NCI-H774 (cell line): Measurements from ENCODE around the gene DNM2.

Source experiments
- DNase-seq: peaks from one replicate; lab custom pipeline; 2025; lab: John Stamatoyannopoulos, UW

Gene DNM2

DNA sequence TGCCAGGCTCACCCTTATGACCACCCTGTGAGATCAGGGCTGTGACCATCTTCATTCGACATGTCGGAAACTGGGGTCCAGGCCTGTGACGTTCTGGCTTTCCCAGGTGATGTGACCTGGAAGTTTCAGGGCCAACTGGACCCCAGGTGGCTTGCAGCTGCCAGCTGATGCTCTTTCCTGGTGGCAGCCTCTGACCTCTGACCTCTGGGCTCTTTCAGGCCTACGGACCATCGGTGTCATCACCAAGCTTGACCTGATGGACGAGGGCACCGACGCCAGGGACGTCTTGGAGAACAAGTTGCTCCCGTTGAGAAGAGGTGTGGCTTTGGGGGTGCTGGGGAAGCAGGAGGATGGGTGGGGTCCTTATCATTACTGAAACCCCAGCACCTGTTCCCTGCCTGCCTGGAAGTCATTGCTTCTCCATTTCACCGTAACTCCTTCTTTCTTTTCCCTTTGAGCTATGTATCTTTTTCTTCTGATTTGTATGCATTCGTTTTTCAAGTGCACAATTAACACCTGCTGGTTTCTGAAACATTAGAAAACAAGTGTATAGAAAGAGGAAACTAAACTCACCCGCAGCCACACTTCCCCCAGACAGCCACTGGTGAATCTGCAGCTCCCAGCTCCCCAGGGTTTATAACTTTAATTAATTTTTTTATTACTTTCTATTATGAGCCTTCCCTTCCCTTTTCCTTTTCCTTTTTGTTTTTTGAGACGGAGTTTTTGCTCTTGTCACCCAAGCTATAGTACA, 59.2 kb downstream of the DNM2 start:
- DNase-seq = no peak

DNA sequence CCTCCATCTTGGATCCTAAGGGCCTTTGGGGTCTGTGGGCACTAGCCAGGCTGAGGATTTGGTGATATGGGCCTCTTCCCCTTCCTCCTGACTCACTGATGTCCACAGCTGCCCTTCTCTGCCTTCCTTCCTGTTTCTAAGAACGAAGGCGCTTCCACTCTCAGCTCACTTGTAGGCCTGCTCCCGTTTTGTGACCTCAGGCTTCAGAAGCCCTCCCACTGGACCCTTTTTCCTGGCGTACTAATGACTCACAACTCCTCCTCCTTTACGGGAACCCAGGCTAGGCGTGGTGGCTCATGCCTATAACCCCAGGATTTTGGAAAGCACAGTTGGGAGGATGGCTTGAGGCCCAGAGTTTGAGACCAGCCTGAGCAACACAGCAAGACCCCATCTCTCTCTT, 62.5 kb downstream of the DNM2 start:
- no peak for DNase-seq

DNA sequence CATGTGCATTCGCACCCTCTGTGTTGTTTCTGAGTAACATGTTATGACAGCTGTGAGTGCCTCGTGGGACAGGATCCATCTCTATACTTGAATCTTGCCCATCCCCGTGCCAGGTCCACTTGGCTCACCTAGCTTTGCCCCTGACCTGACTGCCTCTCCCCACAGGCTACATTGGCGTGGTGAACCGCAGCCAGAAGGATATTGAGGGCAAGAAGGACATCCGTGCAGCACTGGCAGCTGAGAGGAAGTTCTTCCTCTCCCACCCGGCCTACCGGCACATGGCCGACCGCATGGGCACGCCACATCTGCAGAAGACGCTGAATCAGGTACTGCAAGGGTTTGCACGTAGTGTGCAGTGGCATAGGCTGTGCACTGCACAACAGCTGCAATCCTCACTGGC, 64.9 kb downstream of the DNM2 start:
- no peak for DNase-seq

DNA sequence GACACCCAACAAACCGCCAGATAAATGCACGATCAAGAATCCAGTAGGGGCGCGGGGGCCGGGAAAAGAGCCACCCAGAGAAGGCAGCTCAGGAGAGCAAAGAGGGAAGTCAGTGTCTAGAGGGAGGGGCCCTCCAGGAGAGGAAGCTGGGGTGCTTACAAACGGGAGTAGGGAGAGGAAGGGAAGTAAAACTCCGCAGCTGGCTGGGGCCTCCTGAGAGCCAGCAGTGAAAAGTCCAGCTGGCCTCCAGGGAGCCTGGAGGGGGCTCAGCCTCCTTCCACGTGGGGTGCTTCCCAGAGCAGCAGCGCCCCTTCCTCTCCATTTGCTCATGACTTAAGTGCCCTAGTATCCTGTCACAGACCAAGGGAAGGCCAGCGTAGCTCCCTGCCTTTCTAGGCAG, 66.4 kb downstream of the DNM2 start:
- no peak for DNase-seq

DNA sequence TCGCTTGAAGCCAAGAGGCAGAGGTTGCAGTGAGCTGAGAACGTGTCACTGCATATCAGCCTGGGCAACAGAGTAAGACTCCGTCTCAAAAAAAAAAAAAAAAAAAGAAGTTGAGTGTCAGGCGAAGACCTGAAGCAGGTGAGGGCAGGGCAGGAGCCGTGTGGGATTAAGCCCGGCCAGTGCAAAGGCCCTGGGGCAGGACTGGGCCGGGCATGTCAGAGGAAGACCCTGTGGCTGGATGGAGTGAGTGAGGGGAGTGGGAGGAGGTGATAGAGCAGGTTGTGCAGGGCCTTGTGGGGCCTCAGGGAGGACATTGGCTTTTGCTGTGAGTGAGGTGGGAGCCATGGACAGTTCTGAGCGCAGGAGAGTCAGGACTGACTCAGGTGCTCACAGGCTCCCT, 70.3 kb downstream of the DNM2 start:
- no peak for DNase-seq

DNA sequence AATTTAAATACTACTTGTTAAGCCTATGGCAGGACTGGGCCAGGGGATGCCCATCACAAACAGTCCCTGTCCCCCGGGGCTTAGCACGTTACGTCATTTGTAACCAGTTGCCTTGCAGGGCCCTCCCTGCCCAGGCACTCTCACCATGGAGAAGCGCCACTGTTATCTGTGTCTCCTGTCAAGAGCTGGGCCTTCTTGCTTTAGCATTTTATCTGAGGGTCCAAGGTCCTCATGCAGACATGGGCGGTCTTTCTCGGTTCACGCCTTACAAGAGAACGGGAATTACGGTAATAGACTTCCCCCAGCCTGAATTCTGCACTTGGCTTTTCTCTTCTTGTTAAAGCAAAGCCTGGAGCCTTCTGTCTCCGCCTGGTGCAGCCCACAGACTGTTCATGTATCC, 72.0 kb downstream of the DNM2 start:
- no peak for DNase-seq

DNA sequence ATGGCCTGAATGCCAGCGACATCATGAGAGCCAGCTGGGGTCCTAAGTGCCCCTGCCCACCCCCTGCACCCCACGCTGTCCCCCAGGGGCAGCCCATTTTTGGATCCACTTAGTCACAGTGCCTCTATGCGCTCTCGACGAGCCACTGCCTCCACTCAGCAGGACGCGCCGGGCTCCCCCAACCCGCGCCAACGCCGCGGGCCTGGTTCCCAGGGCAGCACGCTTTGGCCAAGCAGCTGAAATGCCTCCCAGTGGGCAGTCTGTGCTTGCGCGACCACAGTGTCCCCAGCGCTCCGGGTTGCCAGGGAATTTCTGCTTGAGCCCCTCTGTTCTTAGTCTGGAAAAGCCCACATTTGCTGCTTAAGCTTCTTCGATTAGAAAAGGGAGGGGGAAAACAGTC, 78.8 kb downstream of the DNM2 start:
- no peak for DNase-seq

DNA sequence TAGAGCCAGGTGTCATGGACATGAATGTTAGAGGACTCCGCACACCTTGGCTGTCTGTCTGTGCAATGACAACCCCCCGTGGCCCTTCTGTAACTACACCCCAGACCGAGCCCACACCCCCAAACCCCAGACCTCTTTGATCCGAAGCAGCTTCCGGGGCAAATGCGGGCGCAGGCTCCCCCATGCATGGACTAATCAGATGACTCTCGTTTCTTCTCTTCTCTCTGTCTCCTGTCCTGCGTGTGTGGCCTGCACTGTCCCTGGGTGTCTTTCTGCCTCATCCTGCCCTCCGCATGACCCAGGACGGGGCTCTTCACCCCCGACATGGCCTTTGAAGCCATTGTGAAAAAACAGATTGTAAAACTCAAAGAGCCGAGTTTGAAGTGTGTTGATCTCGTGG, 79.2 kb downstream of the DNM2 start:
- no peak for DNase-seq

DNA sequence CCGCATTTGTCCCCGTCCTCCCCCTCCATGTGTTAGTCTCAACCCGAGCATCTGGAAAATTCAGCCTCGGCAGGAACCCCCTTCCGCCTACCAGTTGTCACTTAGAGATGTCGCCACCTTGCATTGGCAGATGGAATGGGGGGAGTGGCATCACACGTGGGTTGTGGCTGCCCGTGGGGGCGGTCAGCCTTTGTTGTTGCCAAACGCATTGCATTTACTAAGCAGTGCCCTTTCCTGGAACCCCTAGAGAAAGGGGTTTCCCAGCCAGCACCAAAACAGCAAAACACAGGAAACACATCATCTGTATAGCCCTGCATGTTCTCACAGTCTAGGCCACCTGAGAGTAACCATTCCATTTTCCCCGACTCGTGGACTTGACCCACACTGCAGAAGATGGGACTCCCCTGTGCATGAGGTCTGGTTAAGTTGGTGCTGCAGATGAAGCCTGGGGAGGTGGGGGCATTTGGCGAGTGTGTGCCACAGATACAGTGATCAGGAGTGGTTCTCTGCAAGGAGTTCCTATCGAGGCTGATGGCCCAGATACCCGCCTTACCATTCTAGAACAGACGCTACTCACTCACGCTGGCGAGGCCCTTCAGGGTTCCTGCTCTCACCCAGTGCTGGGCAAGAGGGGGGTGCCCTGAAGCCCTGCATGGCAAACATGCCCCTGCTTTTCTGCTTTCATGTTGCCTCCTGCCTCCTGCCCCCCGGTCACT, 79.8 kb downstream of the DNM2 start:
- DNase-seq = no peak

DNA sequence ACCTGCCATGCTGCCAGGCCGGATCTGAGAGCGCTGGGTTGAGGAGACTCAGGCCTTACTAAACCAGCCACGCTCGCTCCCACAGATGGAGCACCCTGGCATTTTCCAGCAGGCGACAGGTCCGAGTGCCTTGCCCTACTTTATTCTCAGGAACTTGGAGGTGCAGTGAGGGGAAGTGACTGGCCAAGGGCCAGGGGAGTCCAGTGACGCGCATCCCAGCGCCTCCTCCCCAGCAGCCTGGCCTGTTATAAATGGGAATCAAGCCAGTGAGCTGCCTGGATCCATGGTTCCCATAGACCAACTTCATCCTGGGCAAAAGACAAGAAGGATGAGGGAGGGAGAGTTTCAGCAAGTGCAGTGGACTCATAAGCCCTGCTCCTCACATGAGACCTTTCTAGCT, 82.6 kb downstream of the DNM2 start:
- no peak for DNase-seq

DNA sequence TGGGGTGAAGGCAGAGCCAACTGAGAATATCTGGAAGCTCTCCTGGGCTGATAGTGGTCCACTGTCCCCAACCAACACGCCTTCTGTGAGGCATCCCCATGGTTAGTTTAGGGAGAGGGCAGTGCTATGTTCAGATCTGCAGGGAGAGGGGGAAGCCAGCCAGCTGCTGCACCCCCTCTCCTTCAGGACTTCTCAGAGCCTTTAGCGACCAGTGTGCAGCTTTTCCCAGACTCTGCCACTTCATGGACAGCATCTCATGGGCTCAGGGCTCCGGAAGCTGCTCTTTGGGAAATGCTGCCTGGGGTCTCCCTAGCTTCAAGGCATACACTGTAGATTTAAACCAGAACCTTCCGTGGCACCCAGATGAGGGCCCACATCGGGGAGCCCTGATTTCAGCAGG, 84.6 kb downstream of the DNM2 start:
- no peak for DNase-seq

DNA sequence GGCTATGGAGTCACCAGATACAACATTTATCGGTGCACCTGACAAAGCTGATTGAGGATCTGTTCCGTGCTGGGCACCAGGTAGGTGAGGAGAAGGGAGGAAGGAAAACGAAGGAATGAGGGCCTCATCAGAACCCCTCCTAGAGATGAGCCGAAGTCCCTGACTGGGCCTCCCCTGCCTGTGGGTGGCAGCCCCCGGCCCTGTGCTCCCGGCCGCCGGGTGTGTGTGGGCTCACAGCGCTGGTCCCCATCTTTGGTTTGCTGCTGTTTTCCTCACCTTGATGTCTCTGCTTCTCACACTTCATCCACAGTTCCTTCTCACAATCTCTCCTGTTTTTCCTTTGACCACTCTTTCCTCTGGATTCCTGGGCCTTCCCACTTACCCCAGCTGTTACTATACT, 85.4 kb downstream of the DNM2 start:
- DNase-seq = no peak

DNA sequence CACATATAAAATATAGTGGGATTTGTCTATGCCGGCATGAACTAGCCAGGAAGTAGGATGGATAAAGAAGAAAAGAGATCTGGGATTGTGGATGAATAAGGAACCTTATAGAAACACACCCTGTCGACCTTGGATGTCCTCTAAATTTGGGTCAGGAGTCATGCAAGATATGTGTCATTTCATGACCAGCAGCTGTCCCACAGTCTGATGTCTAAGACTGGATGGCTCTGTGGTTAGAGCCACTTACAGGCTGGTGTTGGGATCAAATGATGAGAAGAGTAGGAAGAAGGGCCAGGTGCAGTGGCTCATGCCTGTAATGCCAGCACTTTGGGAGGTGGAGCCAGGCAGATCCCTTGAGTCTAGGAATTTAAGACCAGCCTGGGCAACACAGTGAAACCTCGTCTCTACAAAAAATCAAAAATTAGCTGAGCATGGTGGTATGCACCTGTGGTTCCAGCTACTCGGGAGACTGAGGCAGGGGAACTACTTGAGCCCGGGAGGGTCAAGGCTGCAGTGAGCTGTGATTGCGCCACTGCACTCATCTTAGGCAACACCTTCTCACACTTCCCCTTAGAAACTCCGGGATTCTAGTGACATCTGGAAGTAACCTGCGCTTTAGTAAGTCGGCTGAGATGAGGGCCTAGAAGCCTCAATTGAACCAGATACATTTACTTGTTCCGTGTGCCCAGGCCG, 87.3 kb downstream of the DNM2 start:
- DNase-seq = no peak

DNA sequence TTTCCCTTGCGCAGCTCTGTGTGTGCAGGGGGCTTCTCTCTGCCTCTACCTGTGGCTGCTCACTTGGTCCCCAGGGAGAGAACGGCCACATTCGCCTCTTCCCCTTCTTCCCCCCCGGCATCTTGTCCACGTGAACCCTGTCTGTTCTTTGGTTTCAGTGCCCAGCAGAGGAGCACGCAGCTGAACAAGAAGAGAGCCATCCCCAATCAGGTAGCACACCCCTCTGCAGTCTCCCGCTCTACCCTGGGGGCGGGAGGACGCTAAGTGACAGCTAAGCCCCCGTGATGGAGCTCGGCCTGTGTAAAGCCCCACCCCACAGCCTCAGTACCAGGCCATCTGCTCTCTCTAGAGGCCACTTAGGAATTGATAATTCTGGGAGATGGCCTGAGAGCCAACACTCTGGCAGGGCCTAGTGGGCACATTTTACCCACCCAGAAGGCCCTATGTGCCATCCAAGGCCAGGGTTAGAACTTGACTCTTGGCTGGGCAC, 87.9 kb downstream of the DNM2 start:
- no peak for DNase-seq

DNA sequence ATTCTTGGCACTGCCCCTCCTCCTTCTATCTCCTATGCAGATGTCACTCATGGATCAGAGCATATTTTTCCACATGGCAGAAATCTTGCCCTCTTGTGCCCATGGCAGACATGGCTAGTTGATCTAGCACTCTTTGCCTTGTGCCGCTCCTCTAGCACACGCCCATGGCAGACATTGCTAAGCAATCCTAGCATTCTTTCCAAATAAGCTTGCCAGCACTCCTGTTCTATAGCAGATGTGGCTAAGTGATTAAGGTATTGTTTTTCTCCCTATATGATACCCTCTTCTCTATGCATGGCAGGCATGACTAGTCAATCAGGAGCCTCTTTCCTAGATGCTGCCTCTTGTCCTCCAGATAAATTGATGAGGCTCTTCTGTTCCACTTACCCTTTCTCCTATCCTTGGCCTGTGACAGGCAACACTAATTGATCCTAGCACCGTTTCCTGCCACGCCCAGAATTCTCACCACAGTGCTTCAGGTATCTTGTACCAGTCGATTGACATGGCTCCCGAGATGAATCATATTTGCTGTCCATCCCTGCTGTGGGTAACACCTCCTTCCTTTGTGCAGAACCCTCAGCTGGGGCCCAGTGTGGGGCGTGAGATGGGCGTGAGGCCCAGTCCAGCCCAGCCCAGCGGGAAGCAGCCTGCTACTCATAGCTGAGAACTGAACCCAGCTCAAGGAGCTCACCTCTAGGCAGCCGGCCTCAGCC, 91.2 kb downstream of the DNM2 start:
- no peak for DNase-seq

DNA sequence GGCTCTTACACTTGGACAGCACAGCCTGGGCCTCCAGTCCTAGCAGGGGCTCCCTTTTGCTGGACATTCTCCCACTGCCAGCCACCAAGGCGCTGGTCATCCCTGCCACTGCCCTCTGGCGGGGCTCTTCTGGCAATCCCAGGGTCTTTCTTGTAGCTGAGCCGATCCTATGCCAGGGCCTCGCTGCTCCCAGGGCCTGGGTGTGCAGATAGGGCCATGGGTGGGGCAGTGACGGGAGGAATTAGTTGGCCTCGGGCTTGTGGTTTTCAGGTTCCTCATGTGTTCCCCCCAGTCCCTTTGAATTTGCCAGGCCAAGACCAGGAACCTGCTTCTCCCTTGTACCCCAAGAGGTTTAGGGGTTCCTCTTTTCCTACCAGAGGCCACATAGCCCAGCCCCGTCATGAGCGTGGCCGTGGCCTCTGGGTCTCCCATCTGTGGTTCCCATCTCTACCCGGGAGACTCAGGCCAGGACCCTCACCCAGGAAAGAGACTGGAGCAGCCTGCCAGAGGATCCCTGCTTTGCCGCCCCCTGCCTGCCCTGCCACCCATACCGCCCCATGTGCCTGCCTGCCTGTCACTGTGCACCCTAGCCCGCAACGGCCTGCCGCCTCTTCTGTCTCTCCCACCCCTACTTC, 91.9 kb downstream of the DNM2 start:
- DNase-seq = no peak

DNA sequence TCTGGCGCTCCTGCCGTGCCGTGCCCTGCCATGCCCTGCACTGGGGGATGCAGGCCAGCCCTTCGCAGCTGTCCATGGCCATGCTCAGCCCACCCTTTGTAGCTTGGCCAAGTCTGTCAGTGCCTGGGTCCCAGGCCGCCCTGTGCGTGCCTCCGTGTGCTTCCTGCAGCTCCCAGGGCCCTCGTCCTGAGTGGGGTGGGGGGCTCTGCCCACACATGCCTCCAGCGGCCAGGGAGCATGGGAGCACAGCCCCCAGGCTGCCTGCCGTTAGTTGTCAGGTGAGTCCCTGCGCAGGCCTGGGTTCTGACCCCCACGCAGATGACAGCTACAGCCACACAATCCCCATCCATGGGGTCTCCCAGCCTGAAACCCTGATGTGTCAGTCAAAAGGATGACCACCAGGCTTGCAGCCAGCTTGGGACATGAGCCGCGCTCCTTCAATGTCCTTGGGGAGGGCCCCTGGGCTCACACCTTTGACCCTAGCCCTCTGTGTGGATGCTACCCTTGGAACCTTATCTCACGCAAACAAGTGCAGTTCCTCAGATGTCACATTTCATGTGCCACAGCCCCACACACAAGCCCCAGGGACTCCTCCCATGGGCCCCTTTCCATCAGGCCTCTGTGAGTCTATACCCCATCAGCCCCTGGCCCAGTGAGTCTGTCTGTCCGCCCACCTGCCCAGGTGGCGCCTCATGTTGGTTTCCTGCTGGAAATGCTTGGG, 93.7 kb downstream of the DNM2 start:
- DNase-seq = no peak

DNA sequence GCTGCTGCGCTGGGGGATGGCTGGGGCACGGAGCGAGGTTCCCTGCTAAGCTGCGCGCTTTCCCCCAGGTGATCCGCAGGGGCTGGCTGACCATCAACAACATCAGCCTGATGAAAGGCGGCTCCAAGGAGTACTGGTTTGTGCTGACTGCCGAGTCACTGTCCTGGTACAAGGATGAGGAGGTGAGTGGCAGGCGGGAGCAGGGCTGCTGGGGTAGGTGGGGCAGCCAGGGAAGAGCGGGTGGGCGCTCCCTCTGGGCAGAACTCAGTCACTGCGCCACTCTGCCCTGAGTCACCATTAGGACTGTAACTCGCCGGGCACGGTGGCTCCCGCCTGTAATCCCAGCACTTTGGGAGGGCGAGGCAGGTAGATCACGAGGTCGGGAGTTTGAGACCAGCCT, 94.3 kb downstream of the DNM2 start:
- DNase-seq = no peak

DNA sequence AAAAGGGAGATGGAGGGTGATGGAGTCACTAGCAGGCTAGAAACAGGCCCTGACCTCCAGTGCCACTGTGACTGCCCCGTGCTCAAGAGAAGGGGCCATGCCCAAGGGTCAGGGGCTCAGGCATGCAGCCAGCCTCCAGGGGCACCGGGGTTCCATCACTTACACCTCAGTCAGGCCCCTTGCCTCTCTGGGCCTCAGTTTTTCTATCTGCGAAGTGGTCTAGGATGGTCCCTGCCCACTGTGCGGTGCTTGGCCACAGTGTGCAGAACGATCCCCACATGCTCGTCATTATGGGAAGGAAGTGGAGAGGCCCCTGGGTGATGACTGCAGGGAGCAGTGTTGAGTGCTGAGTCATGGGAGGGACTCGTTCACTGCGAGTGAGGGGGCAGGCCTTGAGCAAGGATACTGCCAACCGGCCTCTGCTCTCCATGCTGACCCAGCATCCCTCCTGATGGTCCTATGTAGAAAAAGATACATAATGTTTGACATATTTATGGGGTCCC, 95.1 kb downstream of the DNM2 start:
- no peak for DNase-seq

DNA sequence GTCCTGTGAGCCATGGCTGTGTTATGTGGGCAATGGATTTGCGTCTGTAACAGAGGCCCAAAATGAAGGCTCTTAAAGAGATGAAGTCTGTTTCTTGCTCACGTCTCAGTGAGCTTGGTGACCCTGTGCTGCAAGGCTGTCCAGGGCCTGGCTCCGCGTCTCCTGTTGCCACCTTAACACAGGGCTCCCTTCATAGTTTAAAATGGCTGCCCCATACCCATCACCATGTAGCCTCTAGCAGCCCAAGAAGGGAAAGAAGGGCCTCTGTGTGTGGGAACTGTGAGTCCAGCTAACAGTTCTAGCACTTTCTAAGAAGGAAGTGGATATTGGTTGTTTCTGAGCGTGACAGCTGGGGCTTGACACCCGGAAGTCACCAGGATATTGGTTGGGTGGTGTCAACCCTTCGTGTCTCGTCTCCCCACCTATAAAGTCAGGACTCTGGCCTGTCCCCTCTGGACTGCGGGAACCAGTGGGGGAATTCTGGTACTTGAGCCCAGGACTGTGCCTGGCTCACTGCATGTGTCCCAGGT, 97.2 kb downstream of the DNM2 start:
- DNase-seq = no peak
